ENCODE data around the gene AQP6.

Gene AQP6

GRCh38 chr12:49945394-49946080 is 27.2 kb upstream of the AQP6 start:
- H4K20me1 ChIP-seq (ENCODE audit: insufficient read depth, low read length) = no peaks in the 10 kb centered on the region
- no peak overlapping the region for H3K27ac ChIP-seq (ENCODE audit: low read length)
- no peaks in the 10 kb centered on the region for H3K27me3 ChIP-seq (replicated peaks; ENCODE audit: insufficient read depth, low read length)
- H3K36me3 ChIP-seq (replicated peaks; ENCODE audit: insufficient read depth, low read length) = no peaks in the 10 kb centered on the region
- H2AFZ ChIP-seq (ENCODE audit: low read length) = peak overlapping the region; percentile 93
- H3K9me2 ChIP-seq (replicated peaks; ENCODE audit: insufficient read depth, low read length) = no peaks in the 10 kb centered on the region
- 0 out of 2 replicates have a peak, but pooled peaks cover 6% of the 10 kb centered on the region for H3K4me1 ChIP-seq (ENCODE audit: low read length)
- H3K79me2 ChIP-seq (ENCODE audit: low read length) = no peaks in the 10 kb centered on the region
- no peaks in the 10 kb centered on the region for H3K9me3 ChIP-seq (replicated peaks; ENCODE audit: insufficient read depth, low read length)
- H3K4me2 ChIP-seq (ENCODE audit: low read depth, low read length) = peak overlapping the region; percentile 80
- H3K9ac ChIP-seq (ENCODE audit: low read length) = peak overlapping the region; percentile 25; the same call in 1 of the 2 replicates
- DNase-seq = peak; percentile 75
- H3K4me3 ChIP-seq (ENCODE audit: low read length) = peak overlapping the region; percentile 22; the same call in 1 of the 2 replicates
- no peaks in the 10 kb centered on the region for H3F3A ChIP-seq (ENCODE audit: insufficient read depth, low read length)
- TF ChIP-seq CTCF (IDR thresholded peaks at IDR 0.05; ENCODE audit: low read length) (peak; percentile 89), EZH2 (optimal IDR thresholded peaks at IDR 0.05; ENCODE audit: low read depth, low read length) (no peak), EZH2phosphoT487 (IDR thresholded peaks at IDR 0.05; ENCODE audit: low read length) (no peak)

GRCh38 chr12:49946086-49946485 is 26.7 kb upstream of the AQP6 start:
- no peak overlapping the region for H3K4me2 ChIP-seq (ENCODE audit: low read depth, low read length)
- no peaks in the 10 kb centered on the region for H3K79me2 ChIP-seq (ENCODE audit: low read length)
- no peak for DNase-seq
- H3K9ac ChIP-seq (ENCODE audit: low read length) = no peak overlapping the region
- no peaks in the 10 kb centered on the region for H3F3A ChIP-seq (ENCODE audit: insufficient read depth, low read length)
- no peaks in the 10 kb centered on the region for H3K36me3 ChIP-seq (replicated peaks; ENCODE audit: insufficient read depth, low read length)
- H3K9me3 ChIP-seq (replicated peaks; ENCODE audit: insufficient read depth, low read length) = no peaks in the 10 kb centered on the region
- no peaks in the 10 kb centered on the region for H3K27me3 ChIP-seq (replicated peaks; ENCODE audit: insufficient read depth, low read length)
- H3K27ac ChIP-seq (ENCODE audit: low read length) = no peak overlapping the region
- no peak overlapping the region for H3K4me3 ChIP-seq (ENCODE audit: low read length)
- TF ChIP-seq EZH2 (optimal IDR thresholded peaks at IDR 0.05; ENCODE audit: low read depth, low read length) (no peak), CTCF (IDR thresholded peaks at IDR 0.05; ENCODE audit: low read length) (no peak), EZH2phosphoT487 (IDR thresholded peaks at IDR 0.05; ENCODE audit: low read length) (no peak)
- no peaks in the 10 kb centered on the region for H3K9me2 ChIP-seq (replicated peaks; ENCODE audit: insufficient read depth, low read length)
- H4K20me1 ChIP-seq (ENCODE audit: insufficient read depth, low read length) = no peaks in the 10 kb centered on the region
- 0 out of 2 replicates have a peak, but pooled peaks cover 6% of the 10 kb centered on the region for H3K4me1 ChIP-seq (ENCODE audit: low read length)
- H2AFZ ChIP-seq (ENCODE audit: low read length) = peak overlapping the region; percentile 93

GRCh38 chr12:49946497-49946896 is 26.2 kb upstream of the AQP6 start:
- Histone ChIP-seq H3K79me2 (ENCODE audit: low read length) (no peaks in the 10 kb centered on the region), H3K9me2 (replicated peaks; ENCODE audit: insufficient read depth, low read length) (no peaks in the 10 kb centered on the region), H3K4me1 (ENCODE audit: low read length) (0 out of 2 replicates have a peak, but pooled peaks cover 6% of the 10 kb centered on the region), H3K4me3 (ENCODE audit: low read length) (no peak overlapping the region), H2AFZ (ENCODE audit: low read length) (no peak overlapping the region), H3K9ac (ENCODE audit: low read length) (no peak overlapping the region), H3K27ac (ENCODE audit: low read length) (no peak overlapping the region), H3F3A (ENCODE audit: insufficient read depth, low read length) (no peaks in the 10 kb centered on the region), H3K9me3 (replicated peaks; ENCODE audit: insufficient read depth, low read length) (no peaks in the 10 kb centered on the region), H3K27me3 (replicated peaks; ENCODE audit: insufficient read depth, low read length) (no peaks in the 10 kb centered on the region), H3K4me2 (ENCODE audit: low read depth, low read length) (no peak overlapping the region), H4K20me1 (ENCODE audit: insufficient read depth, low read length) (no peaks in the 10 kb centered on the region), H3K36me3 (replicated peaks; ENCODE audit: insufficient read depth, low read length) (no peaks in the 10 kb centered on the region)
- DNase-seq = no peak
- no peak for TF ChIP-seq EZH2 (optimal IDR thresholded peaks at IDR 0.05; ENCODE audit: low read depth, low read length)
- no peak for TF ChIP-seq EZH2phosphoT487 (IDR thresholded peaks at IDR 0.05; ENCODE audit: low read length)
